COR-L47 (cell line): ENCODE data around the gene PPM1K.

Experiments
- DNase-seq: peaks from one replicate; lab custom pipeline; 2025; lab: John Stamatoyannopoulos, UW

Gene PPM1K

GRCh38 chr4:88276952-88277710 lies 7.2 kb downstream of the PPM1K start:
- DNase-seq: no peak

- no peak for DNase-seq
Measured at GRCh38 chr4:88275949-88276515, 8.3 kb downstream of the PPM1K start.

GRCh38 chr4:88275516-88275915 lies 8.8 kb downstream of the PPM1K start:
- no peak for DNase-seq

GRCh38 chr4:88268913-88269312 lies 15.4 kb downstream of the PPM1K start:
- no peak for DNase-seq

- no peak for DNase-seq
Measured at GRCh38 chr4:88264336-88264735, 20.0 kb downstream of the PPM1K start.

GRCh38 chr4:88257726-88258125 lies 26.6 kb downstream of the PPM1K start:
- no peak for DNase-seq

GRCh38 chr4:88255111-88255510 lies 29.2 kb downstream of the PPM1K start:
- DNase-seq: no peak

- no peak for DNase-seq
Measured at GRCh38 chr4:88251924-88252323, 32.4 kb downstream of the PPM1K start.

- no peak for DNase-seq
Measured at GRCh38 chr4:88247148-88247547, 37.2 kb downstream of the PPM1K start.

- DNase-seq: no peak
Measured at GRCh38 chr4:88246600-88246999, 37.8 kb downstream of the PPM1K start.

- DNase-seq: no peak
Measured at GRCh38 chr4:88244816-88245579, 39.4 kb downstream of the PPM1K start.

- DNase-seq: no peak
Measured at GRCh38 chr4:88244056-88244455, 40.3 kb downstream of the PPM1K start.

- DNase-seq: no peak
Measured at GRCh38 chr4:88242144-88242543, 42.2 kb downstream of the PPM1K start.

GRCh38 chr4:88240297-88240714 lies 44.1 kb downstream of the PPM1K start:
- DNase-seq: no peak

GRCh38 chr4:88230969-88231771 lies 53.2 kb downstream of the PPM1K start:
- no peak for DNase-seq

GRCh38 chr4:88230461-88230891 lies 53.9 kb downstream of the PPM1K start:
- no peak for DNase-seq

GRCh38 chr4:88227734-88228133 lies 56.6 kb downstream of the PPM1K start:
- no peak for DNase-seq

- DNase-seq: no peak
Measured at GRCh38 chr4:88226143-88226542, 58.2 kb downstream of the PPM1K start.

GRCh38 chr4:88225232-88226105 lies 58.9 kb downstream of the PPM1K start:
- DNase-seq: no peak

GRCh38 chr4:88223516-88223915 lies 60.8 kb downstream of the PPM1K start:
- no peak for DNase-seq

GRCh38 chr4:88219099-88219498 lies 65.3 kb downstream of the PPM1K start:
- peak; percentile 46 for DNase-seq
